ENCODE results near the gene RNASE13.

DNA sequence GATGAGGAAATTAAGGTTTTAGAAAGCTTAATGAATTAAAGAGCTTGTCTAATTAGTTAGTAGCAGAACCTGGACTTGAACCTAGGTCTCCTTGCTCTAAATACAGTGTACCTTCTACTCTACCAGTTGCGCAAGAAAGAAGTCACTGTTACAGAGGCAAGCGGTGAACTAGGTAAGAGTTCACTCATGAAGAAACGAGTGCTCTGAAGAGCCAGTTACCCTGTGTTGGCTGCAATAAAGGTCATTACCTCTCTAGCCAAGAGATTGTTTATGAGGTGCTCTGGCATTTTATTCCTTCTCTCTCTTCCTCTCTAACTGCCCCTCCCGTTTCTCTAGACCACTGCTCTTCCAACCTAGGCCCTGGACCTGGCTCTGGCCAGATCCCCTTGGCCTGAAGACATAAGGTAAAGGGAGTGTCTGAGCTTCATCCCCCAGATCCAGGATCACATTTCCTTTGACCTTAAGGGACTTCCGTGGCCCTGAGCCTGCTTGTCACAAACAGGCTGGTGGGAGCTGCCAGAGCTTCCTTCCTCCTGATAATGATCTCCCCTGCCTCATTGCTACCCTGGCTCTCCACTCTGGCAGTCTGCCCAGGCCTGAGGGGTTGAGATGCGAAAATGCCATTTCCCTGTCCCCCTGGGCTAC, 9.5 kb upstream of the RNASE13 start:
- TF ChIP-seq CTCF (IDR thresholded peaks at IDR 0.05 in 2 of 3, conservative IDR thresholded peaks at IDR 0.05 in 1 of 3; ENCODE audit: borderline replicate concordance in 1 of 3, insufficient read depth in 1 of 3, low read depth in 2 of 3, low read length in 2 of 3): no peak
- TF ChIP-seq POLR2A (IDR thresholded peaks at IDR 0.05; ENCODE audit: borderline replicate concordance, extremely low read depth, insufficient read depth, insufficient read length): no peak
- no peak for TF ChIP-seq TCF7L2 (IDR thresholded peaks at IDR 0.05; ENCODE audit: borderline replicate concordance, extremely low read depth, insufficient read depth, insufficient read length)
- TF ChIP-seq, protein P1, sequence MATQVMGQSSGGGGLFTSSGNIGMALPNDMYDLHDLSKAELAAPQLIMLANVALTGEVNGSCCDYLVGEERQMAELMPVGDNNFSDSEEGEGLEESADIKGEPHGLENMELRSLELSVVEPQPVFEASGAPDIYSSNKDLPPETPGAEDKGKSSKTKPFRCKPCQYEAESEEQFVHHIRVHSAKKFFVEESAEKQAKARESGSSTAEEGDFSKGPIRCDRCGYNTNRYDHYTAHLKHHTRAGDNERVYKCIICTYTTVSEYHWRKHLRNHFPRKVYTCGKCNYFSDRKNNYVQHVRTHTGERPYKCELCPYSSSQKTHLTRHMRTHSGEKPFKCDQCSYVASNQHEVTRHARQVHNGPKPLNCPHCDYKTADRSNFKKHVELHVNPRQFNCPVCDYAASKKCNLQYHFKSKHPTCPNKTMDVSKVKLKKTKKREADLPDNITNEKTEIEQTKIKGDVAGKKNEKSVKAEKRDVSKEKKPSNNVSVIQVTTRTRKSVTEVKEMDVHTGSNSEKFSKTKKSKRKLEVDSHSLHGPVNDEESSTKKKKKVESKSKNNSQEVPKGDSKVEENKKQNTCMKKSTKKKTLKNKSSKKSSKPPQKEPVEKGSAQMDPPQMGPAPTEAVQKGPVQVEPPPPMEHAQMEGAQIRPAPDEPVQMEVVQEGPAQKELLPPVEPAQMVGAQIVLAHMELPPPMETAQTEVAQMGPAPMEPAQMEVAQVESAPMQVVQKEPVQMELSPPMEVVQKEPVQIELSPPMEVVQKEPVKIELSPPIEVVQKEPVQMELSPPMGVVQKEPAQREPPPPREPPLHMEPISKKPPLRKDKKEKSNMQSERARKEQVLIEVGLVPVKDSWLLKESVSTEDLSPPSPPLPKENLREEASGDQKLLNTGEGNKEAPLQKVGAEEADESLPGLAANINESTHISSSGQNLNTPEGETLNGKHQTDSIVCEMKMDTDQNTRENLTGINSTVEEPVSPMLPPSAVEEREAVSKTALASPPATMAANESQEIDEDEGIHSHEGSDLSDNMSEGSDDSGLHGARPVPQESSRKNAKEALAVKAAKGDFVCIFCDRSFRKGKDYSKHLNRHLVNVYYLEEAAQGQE (IDR thresholded peaks at IDR 0.05; ENCODE audit: low read depth): no peak
- no peak for TF ChIP-seq EZH2 (IDR thresholded peaks at IDR 0.05)
- TF ChIP-seq EGR1 (IDR thresholded peaks at IDR 0.05; ENCODE audit: low read depth): no peak
- no peak for TF ChIP-seq RAD21 (IDR thresholded peaks at IDR 0.05; ENCODE audit: low read depth)
- no peak for TF ChIP-seq JUND (IDR thresholded peaks at IDR 0.05)
- TF ChIP-seq, protein P2, sequence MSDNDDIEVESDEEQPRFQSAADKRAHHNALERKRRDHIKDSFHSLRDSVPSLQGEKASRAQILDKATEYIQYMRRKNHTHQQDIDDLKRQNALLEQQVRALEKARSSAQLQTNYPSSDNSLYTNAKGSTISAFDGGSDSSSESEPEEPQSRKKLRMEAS (IDR thresholded peaks at IDR 0.05): no peak
- no peak for TF ChIP-seq POLR2AphosphoS5 (IDR thresholded peaks at IDR 0.05; ENCODE audit: low read depth, low read length)
- no peak for TF ChIP-seq YY1 (IDR thresholded peaks at IDR 0.05; ENCODE audit: extremely low read depth, insufficient replicate concordance, low read depth, low read length)
